GM12878 (cell line): ENCODE results near the gene CCSER1. TPM values are rescaled to one million over a fixed set of nuclear protein-coding genes. Genes with fewer than 3 reads are reported as not detected.

ENCODE experiments used
- ATAC-seq: fragments of 200-7000 bp; cut with Tn5 transposase; 3 replicates; pipeline ENCODE4 v1.9.1; 2020; ENCODE audit warnings: mild to moderate bottlenecking, moderate library complexity
- BruUV-seq: library from RNA; stranded (reverse); fragments of 400-500 nt; replicated peaks from 2 replicates; lab custom pipeline; 2021; lab: Mats Ljungman, UMichigan
- CTCF ChIA-PET: fragments of 300-600 bp; sonication (Branson Sonifier 250); formaldehyde crosslinking; extraction: SDS; loops from one replicate; lab custom pipeline; 2021; ENCODE audit warnings: inconsistent platforms; lab: Yijun Ruan, JAX
- POLR2A ChIA-PET: fragments of 350-600 bp; formaldehyde crosslinking; extraction: SDS; loops from one replicate; lab custom pipeline; 2021; ENCODE audit warnings: inconsistent platforms; lab: Charles Lee
- RAD21 ChIA-PET: fragments of 300-600 bp; sonication (Branson Sonifier 250); formaldehyde crosslinking; loops from one replicate; lab custom pipeline; 2023; ENCODE audit warnings: antibody characterized with exemption; ENCODE audit not compliant: unreplicated experiment; lab: Charles Lee
- SMC1A ChIA-PET: fragments of 300-600 bp; sonication (Branson Sonifier 250); formaldehyde crosslinking; loops from one replicate; lab custom pipeline; 2023; ENCODE audit not compliant: unreplicated experiment, uncharacterized antibody; lab: Charles Lee
- DNase-seq: peaks from one replicate; pipeline ENCODE4 v3.0.0-alpha.2; 2011; ENCODE audit warnings: low read depth, low spot score
- FAIRE-seq: peaks from 3 replicates; lab custom pipeline; 2011; peaks lifted over from hg19 to GRCh38; lab: Jason Lieb, UNC
- H2AFZ ChIP-seq: 2 replicates; pipeline ENCODE4 v1.6.0; 2011; ENCODE audit warnings: low read depth, low read length, control low read depth; ENCODE audit not compliant: control insufficient read depth
- H3K27ac ChIP-seq: 2 replicates; pipeline ENCODE4 v1.5.1; 2011; ENCODE audit warnings: control low read depth; ENCODE audit not compliant: control insufficient read depth, insufficient read depth
- H3K27me3 ChIP-seq, 2 experiments: replicated peaks in 1 of 2; 2 replicates each; pipeline versions ENCODE4 v1.6.0 to v1.6.1; 2011; ENCODE audit warnings: low read length in 1 of 2; ENCODE audit not compliant: control insufficient read depth in 2 of 2, insufficient read depth in 2 of 2
- H3K36me3 ChIP-seq, 2 experiments: 2 replicates each; pipeline ENCODE4 v1.5.1; 2011; ENCODE audit warnings: low read length in 1 of 2; ENCODE audit not compliant: control insufficient read depth in 2 of 2, insufficient read depth in 2 of 2
- H3K4me1 ChIP-seq: 2 replicates; pipeline ENCODE4 v1.6.1; 2011; ENCODE audit warnings: mild to moderate bottlenecking, low read length, moderate library complexity, mixed read lengths; ENCODE audit not compliant: control insufficient read depth, insufficient read depth
- H3K4me2 ChIP-seq: 2 replicates; pipeline ENCODE4 v1.6.0; 2011; ENCODE audit warnings: control low read depth; ENCODE audit not compliant: control insufficient read depth, insufficient read depth
- H3K4me3 ChIP-seq: fragments of 200-600 bp; sonication (generic); 2 replicates; pipeline ENCODE4 v1.5.1; 2016
- H3K79me2 ChIP-seq: 2 replicates; pipeline ENCODE4 v1.6.0; 2011; ENCODE audit warnings: low read length; ENCODE audit not compliant: control insufficient read depth, insufficient read depth
- H3K9ac ChIP-seq: 2 replicates; pipeline ENCODE4 v1.8.0; 2011; ENCODE audit warnings: low read length, control low read depth, mixed read lengths; ENCODE audit not compliant: control insufficient read depth, insufficient read depth
- H3K9me3 ChIP-seq: replicated peaks from 3 replicates; pipeline ENCODE4 v1.5.1; 2011; ENCODE audit warnings: mild to moderate bottlenecking, low read length; ENCODE audit not compliant: control insufficient read depth, insufficient read depth
- H4K20me1 ChIP-seq: 2 replicates; pipeline ENCODE4 v1.6.0; 2011; ENCODE audit not compliant: control insufficient read depth, insufficient read depth
- ASH2L ChIP-seq: fragments of 300-600, 200-600 bp; sonication (generic); IDR thresholded peaks from 2 replicates; pipeline ENCODE4 v1.6.1; 2017; ENCODE audit warnings: low read depth, mild to moderate bottlenecking, borderline replicate concordance
- BCL11A ChIP-seq: IDR thresholded peaks from 2 replicates; pipeline ENCODE4 v1.6.1; 2011; ENCODE audit warnings: low read depth, low read length
- CHD1 ChIP-seq: IDR thresholded peaks from 2 replicates; pipeline ENCODE4 v1.6.1; 2012; ENCODE audit warnings: low read depth, low read length, improper control_type of control experiment
- FOXK2 ChIP-seq: fragments of 450-650 bp; IDR thresholded peaks from 2 replicates; pipeline ENCODE4 v1.6.1; 2017; ENCODE audit warnings: mild to moderate bottlenecking, moderate library complexity
- HDAC6 ChIP-seq: fragments of 200-600 bp; sonication (generic); IDR thresholded peaks from one replicate; pipeline ENCODE4 v1.8.0; 2017; ENCODE audit warnings: antibody characterized with exemption; ENCODE audit not compliant: unreplicated experiment
- IRF5 ChIP-seq: fragments of 450-650 bp; IDR thresholded peaks from 2 replicates; pipeline ENCODE4 v1.6.1; 2017; ENCODE audit warnings: borderline replicate concordance
- MAX ChIP-seq: IDR thresholded peaks from 2 replicates; pipeline ENCODE4 v1.6.1; 2012; ENCODE audit warnings: low read depth, low read length, improper control_type of control experiment
- NR2F1 ChIP-seq: fragments of 450-650 bp; conservative IDR thresholded peaks from 2 replicates; pipeline ENCODE4 v1.6.1; 2017; ENCODE audit warnings: mild to moderate bottlenecking
- RCOR1 ChIP-seq: conservative IDR thresholded peaks from 2 replicates; pipeline ENCODE4 v1.6.1; 2012; ENCODE audit warnings: low read depth, low read length, improper control_type of control experiment
- SPI1 ChIP-seq: IDR thresholded peaks from 2 replicates; pipeline ENCODE4 v1.6.1; 2011; ENCODE audit warnings: low read depth, mild to moderate bottlenecking, low read length, moderate library complexity, borderline replicate concordance; ENCODE audit not compliant: insufficient read depth
- TAF1 ChIP-seq: IDR thresholded peaks from 2 replicates; pipeline ENCODE4 v1.6.1; 2011; ENCODE audit warnings: mild to moderate bottlenecking, low read depth, low read length, borderline replicate concordance
- ZBTB4 ChIP-seq: fragments of 450-650 bp; formaldehyde crosslinking; IDR thresholded peaks from 2 replicates; pipeline ENCODE4 v1.4.0; 2022; ENCODE audit warnings: mild to moderate bottlenecking, moderate library complexity
- WGBS: methylation state at CpG from one replicate; pipeline ENCODE4 v1.1.6; 2016; ENCODE audit warnings: low lambda C conversion rate; ENCODE audit not compliant: insufficient replicate concordance, insufficient coverage; ENCODE audit errors: missing lambda C conversion rate; 5-methylcytosine and 5-hydroxymethylcytosine counted together
- in situ Hi-C: fragments of 300-500 bp; cut with MboI; formaldehyde crosslinking; loops from 9 replicates; pipeline ENCODE4 v1.14.3; 2018; ENCODE audit warnings: mixed read lengths
- intact Hi-C: fragments of 100-400 bp; cut with micrococcal nuclease; formaldehyde crosslinking; loops from one replicate; pipeline ENCODE4 v1.14.2; 2022; ENCODE audit not compliant: unreplicated experiment
- polyA plus RNA-seq, 11 experiments: library from polyadenylated mRNA; depleted of rRNA in 4 of 11; unstranded in 6 of 11; stranded (reverse) in 5 of 11; fragments of >200 nt; fragmentation: Nextera tagmentation in 4 of 11; fragmentation: Illumina TruSeq in 1 of 11; extraction: Ambion mirVana in 4 of 11; extraction: Trizol in 1 of 11; gene quantifications; 1 replicate in 1 of 11; 2 replicates in 10 of 11; pipeline versions ENCODE4 v1.2.1 to v1.2.3, GENCODE V29; 2011 to 2016; ENCODE audit warnings: inconsistent platforms in 2 of 11, missing spikeins in 2 of 11, low read depth in 1 of 11
- total RNA-seq, 4 experiments: library from RNA; depleted of rRNA in 3 of 4; stranded (reverse); fragments of >200 nt in 3 of 4; fragmentation: Illumina TruSeq in 1 of 4; extraction: Trizol in 1 of 4; gene quantifications; 2 replicates each; pipeline versions ENCODE4 v1.2.1 to v1.2.3, GENCODE V29; 2013 to 2021
- TF ChIP-seq, protein P1 (sequence below): IDR thresholded peaks from 2 replicates; pipeline ENCODE4 v1.6.1; 2011; ENCODE audit warnings: low read depth, low read length, improper control_type of control experiment, borderline replicate concordance

Gene CCSER1
- total and polyA plus RNA-seq, 10 of the 15 experiments (the other 5 are each of a cell fraction or from before 2014, with no cell fraction given): 0.22 to 2.7 (median 1.0) TPM

GRCh38 chr4:90970021-90970420 is 842.8 kb downstream of the CCSER1 start:
- ChIA-PET RAD21 (no interaction called here), POLR2A (no interaction called here), SMC1A (no interaction called here), CTCF (no interaction called here)
- no peaks in the 10 kb centered on the region for H4K20me1 ChIP-seq
- no peak for ATAC-seq
- no peaks in the 10 kb centered on the region for H3K4me1 ChIP-seq
- no peak overlapping the region for H2AFZ ChIP-seq
- no peaks in the 10 kb centered on the region for H3K79me2 ChIP-seq
- DNase-seq: no peak
- H3K9me3 ChIP-seq: no peaks in the 10 kb centered on the region
- H3K4me2 ChIP-seq: no peak overlapping the region
- TF ChIP-seq TAF1: no peak
- H3K36me3 ChIP-seq: no peaks in the 10 kb centered on the region
- no peak for FAIRE-seq
- no TSS peak for BruUV-seq
- H3K27me3 ChIP-seq: no peaks in the 10 kb centered on the region
- no peak overlapping the region for H3K4me3 ChIP-seq
- H3K9ac ChIP-seq: no peak overlapping the region
- H3K27ac ChIP-seq: no peak overlapping the region
- intact Hi-C loops: no loop called here
- WGBS: 40% methylated on average over 2 of the region's 2 CpGs
- in situ Hi-C loops: no loop called here

- DNase-seq (no peak), FAIRE-seq (no peak), ATAC-seq (no peak)
- CTCF ChIA-PET: no interaction called here
- Histone ChIP-seq H3K9me3 (no peaks in the 10 kb centered on the region), H3K4me2 (no peak overlapping the region), H3K79me2 (no peaks in the 10 kb centered on the region), H2AFZ (no peak overlapping the region), H4K20me1 (no peaks in the 10 kb centered on the region), H3K4me1 (no peaks in the 10 kb centered on the region), H3K9ac (no peak overlapping the region), H3K27me3 (no peaks in the 10 kb centered on the region), H3K36me3 (no peaks in the 10 kb centered on the region), H3K4me3 (no peak overlapping the region), H3K27ac (no peak overlapping the region)
- 0% methylated on average over 3 of the region's 3 CpGs for WGBS
- POLR2A ChIA-PET: no interaction called here
- SMC1A ChIA-PET: no interaction called here
- RAD21 ChIA-PET: no interaction called here
- BruUV-seq: no TSS peak
- in situ Hi-C loops (no loop called here), intact Hi-C loops (no loop called here)
- TF ChIP-seq HDAC6 (no peak), FOXK2 (no peak), IRF5 (no peak), ASH2L (no peak), CHD1 (no peak), MAX (no peak), ZBTB4 (CRISPR knock-in tag) (no peak), SPI1 (no peak), NR2F1 (no peak), BCL11A (no peak), RCOR1 (no peak)
- TF ChIP-seq, protein P1, sequence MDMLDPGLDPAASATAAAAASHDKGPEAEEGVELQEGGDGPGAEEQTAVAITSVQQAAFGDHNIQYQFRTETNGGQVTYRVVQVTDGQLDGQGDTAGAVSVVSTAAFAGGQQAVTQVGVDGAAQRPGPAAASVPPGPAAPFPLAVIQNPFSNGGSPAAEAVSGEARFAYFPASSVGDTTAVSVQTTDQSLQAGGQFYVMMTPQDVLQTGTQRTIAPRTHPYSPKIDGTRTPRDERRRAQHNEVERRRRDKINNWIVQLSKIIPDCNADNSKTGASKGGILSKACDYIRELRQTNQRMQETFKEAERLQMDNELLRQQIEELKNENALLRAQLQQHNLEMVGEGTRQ: no peak
These were observed 850.5 kb downstream of the CCSER1 start for GRCh38 chr4:90977726-90978125.
